ENCODE results near the gene MAPK8.

DNA sequence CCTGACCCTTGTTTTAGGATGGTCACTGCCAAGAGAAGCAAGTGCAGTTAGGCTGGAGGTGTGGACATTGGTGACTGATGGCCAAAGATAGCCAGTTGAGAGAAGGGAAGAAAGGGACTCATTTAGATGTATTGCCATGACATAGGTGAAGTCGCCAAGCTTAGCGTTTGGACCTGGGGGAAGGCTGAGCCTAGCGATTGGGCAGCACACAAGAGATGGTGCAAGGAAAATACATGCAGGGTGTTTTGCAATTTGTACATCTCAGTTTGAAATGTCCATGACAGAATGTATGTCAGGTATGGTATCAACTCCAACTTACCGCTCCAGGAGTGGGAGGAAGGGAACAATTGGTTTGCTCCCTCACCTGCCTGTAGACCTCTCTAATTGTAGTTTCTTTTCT is 134.3 kb downstream of the MAPK8 start:
- TF ChIP-seq, protein P1, sequence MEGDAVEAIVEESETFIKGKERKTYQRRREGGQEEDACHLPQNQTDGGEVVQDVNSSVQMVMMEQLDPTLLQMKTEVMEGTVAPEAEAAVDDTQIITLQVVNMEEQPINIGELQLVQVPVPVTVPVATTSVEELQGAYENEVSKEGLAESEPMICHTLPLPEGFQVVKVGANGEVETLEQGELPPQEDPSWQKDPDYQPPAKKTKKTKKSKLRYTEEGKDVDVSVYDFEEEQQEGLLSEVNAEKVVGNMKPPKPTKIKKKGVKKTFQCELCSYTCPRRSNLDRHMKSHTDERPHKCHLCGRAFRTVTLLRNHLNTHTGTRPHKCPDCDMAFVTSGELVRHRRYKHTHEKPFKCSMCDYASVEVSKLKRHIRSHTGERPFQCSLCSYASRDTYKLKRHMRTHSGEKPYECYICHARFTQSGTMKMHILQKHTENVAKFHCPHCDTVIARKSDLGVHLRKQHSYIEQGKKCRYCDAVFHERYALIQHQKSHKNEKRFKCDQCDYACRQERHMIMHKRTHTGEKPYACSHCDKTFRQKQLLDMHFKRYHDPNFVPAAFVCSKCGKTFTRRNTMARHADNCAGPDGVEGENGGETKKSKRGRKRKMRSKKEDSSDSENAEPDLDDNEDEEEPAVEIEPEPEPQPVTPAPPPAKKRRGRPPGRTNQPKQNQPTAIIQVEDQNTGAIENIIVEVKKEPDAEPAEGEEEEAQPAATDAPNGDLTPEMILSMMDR (conservative IDR thresholded peaks at IDR 0.05), result no peak
- TF ChIP-seq ZFX (IDR thresholded peaks at IDR 0.05), result no peak
